RPMI7951 (cell line): ENCODE data around the gene REXO1. TPM values are rescaled to one million over a fixed set of nuclear protein-coding genes. Genes with fewer than 3 reads are reported as not detected.
A peak's percentile ranks its signal among the peaks of the same experiment; 100 is the strongest.

Experiments used
- DNase-seq: peaks from one replicate; pipeline ENCODE4 v3.0.0-alpha.2; 2012; ENCODE audit warnings: low read depth
- total RNA-seq: library from RNA; depleted of rRNA; stranded (reverse); fragments of >200 nt; shearing (Covaris generic); gene quantifications from 2 replicates; pipeline ENCODE4 v1.2.3, GENCODE V29; 2014

The REXO1 gene
- total RNA-seq, 1 experiment from 2014 or later = 3.5 TPM

- no peak for DNase-seq
Measured at GRCh38 chr19:1849886-1850398, 1.7 kb upstream of the REXO1 start.

- DNase-seq = no peak
Measured at GRCh38 chr19:1849132-1849474, 820 bp upstream of the REXO1 start.

- DNase-seq = peak; percentile 55
Measured at GRCh38 chr19:1847684-1848398, 442 bp downstream of the REXO1 start.

- no peak for DNase-seq
Measured at GRCh38 chr19:1847348-1847683, 967 bp downstream of the REXO1 start.

- DNase-seq = no peak
Measured at GRCh38 chr19:1846517-1847204, 1.6 kb downstream of the REXO1 start.

- DNase-seq = no peak
Measured at GRCh38 chr19:1845642-1846041, 2.6 kb downstream of the REXO1 start.

GRCh38 chr19:1845125-1845515, 3.2 kb downstream of the REXO1 start:
- DNase-seq = no peak

- DNase-seq = no peak
Measured at GRCh38 chr19:1844513-1845124, 3.7 kb downstream of the REXO1 start.

GRCh38 chr19:1843646-1844394, 4.5 kb downstream of the REXO1 start:
- no peak for DNase-seq

- no peak for DNase-seq
Measured at GRCh38 chr19:1843116-1843515, 5.2 kb downstream of the REXO1 start.

- no peak for DNase-seq
Measured at GRCh38 chr19:1841209-1841924, 6.9 kb downstream of the REXO1 start.

GRCh38 chr19:1840541-1841115, 7.7 kb downstream of the REXO1 start:
- peak; percentile 29 for DNase-seq

- DNase-seq = no peak
Measured at GRCh38 chr19:1839658-1840540, 8.4 kb downstream of the REXO1 start.

GRCh38 chr19:1837625-1838105, 10.6 kb downstream of the REXO1 start:
- no peak for DNase-seq

GRCh38 chr19:1837222-1837565, 11.1 kb downstream of the REXO1 start:
- no peak for DNase-seq

GRCh38 chr19:1836458-1837221, 11.6 kb downstream of the REXO1 start:
- DNase-seq = no peak

- no peak for DNase-seq
Measured at GRCh38 chr19:1833540-1833939, 14.7 kb downstream of the REXO1 start.

- DNase-seq = no peak
Measured at GRCh38 chr19:1832046-1832663, 16.1 kb downstream of the REXO1 start.

- DNase-seq = no peak
Measured at GRCh38 chr19:1830978-1831377, 17.3 kb downstream of the REXO1 start.
